Mesenchymal stem cell (in vitro differentiated cells and primary cell): Measurements from ENCODE around the gene VTCN1.

Source experiments
- DNase-seq: peaks from one replicate; pipeline ENCODE4 v3.0.0-alpha.2; 2013
- H2AFZ ChIP-seq: one replicate; pipeline ENCODE4 v1.6.1; 2013; ENCODE audit warnings: low read depth, mild to moderate bottlenecking, control low read depth, inconsistent platforms, low read length, moderate library complexity
- H2AK5ac ChIP-seq: 2 replicates; pipeline ENCODE4 v1.6.1; 2013; ENCODE audit warnings: low read length, moderate library complexity, mild to moderate bottlenecking, inconsistent platforms; ENCODE audit not compliant: severe bottlenecking
- H2BK120ac ChIP-seq: one replicate; pipeline ENCODE4 v1.6.1; 2013; ENCODE audit warnings: low read depth, mild to moderate bottlenecking, inconsistent platforms, low read length, moderate library complexity
- H2BK12ac ChIP-seq, 2 experiments: one replicate each; pipeline ENCODE4 v1.6.1; 2013; ENCODE audit warnings: inconsistent platforms in 2 of 2, low read length in 2 of 2, mild to moderate bottlenecking in 2 of 2, moderate library complexity in 2 of 2, control low read depth in 1 of 2
- H2BK15ac ChIP-seq: one replicate; pipeline ENCODE4 v1.6.1; 2013; ENCODE audit warnings: mild to moderate bottlenecking, low read depth, inconsistent platforms; ENCODE audit not compliant: poor library complexity, severe bottlenecking
- H2BK5ac ChIP-seq: 2 replicates; pipeline ENCODE4 v1.6.1; 2013; ENCODE audit warnings: low read depth, mild to moderate bottlenecking, low read length, control low read depth, inconsistent platforms; ENCODE audit not compliant: poor library complexity, severe bottlenecking
- H3K14ac ChIP-seq, 2 experiments: one replicate each; pipeline ENCODE4 v1.6.1; 2013; ENCODE audit warnings: inconsistent platforms in 2 of 2, low read length in 2 of 2, control low read depth in 1 of 2, mild to moderate bottlenecking in 1 of 2, moderate library complexity in 1 of 2
- H3K18ac ChIP-seq, 2 experiments: one replicate each; pipeline ENCODE4 v1.6.1; 2013; ENCODE audit warnings: inconsistent platforms in 2 of 2, low read length in 2 of 2, control low read depth in 1 of 2, low read depth in 1 of 2, mild to moderate bottlenecking in 1 of 2
- H3K23ac ChIP-seq, 2 experiments: one replicate each; pipeline ENCODE4 v1.6.1; 2013; ENCODE audit warnings: inconsistent platforms in 2 of 2, low read length in 2 of 2, mild to moderate bottlenecking in 2 of 2, moderate library complexity in 2 of 2, control low read depth in 1 of 2
- H3K27ac ChIP-seq: 2 replicates; pipeline ENCODE4 v1.5.1; 2013; ENCODE audit warnings: mild to moderate bottlenecking, moderate library complexity, low read length, control low read depth, inconsistent platforms; ENCODE audit not compliant: poor library complexity, severe bottlenecking
- H3K27me3 ChIP-seq, 2 experiments: 2 replicates each; pipeline versions ENCODE4 v1.6.1 to v1.7.0; 2013; ENCODE audit warnings: low read length in 2 of 2, mild to moderate bottlenecking in 2 of 2, moderate library complexity in 2 of 2, control low read depth in 1 of 2, inconsistent platforms in 1 of 2; ENCODE audit not compliant: control insufficient read depth in 1 of 2, insufficient read depth in 1 of 2
- H3K36me3 ChIP-seq, 2 experiments: 2 replicates each; pipeline versions ENCODE4 v1.6.1 to v1.7.0; 2013; ENCODE audit warnings: low read length in 2 of 2, control low read depth in 1 of 2, inconsistent platforms in 1 of 2, low read depth in 1 of 2, mild to moderate bottlenecking in 1 of 2; ENCODE audit not compliant: insufficient read depth in 2 of 2, control insufficient read depth in 1 of 2
- H3K4ac ChIP-seq, 2 experiments: one replicate each; pipeline ENCODE4 v1.6.1; 2013; ENCODE audit warnings: inconsistent platforms in 2 of 2, low read length in 2 of 2, mild to moderate bottlenecking in 2 of 2, moderate library complexity in 2 of 2, control low read depth in 1 of 2, low read depth in 1 of 2
- H3K4me1 ChIP-seq: 2 replicates; pipeline ENCODE4 v1.6.1; 2013; ENCODE audit warnings: low read depth, low read length, control low read depth; ENCODE audit not compliant: control insufficient read depth, insufficient read depth
- H3K4me2 ChIP-seq: 2 replicates; pipeline ENCODE4 v1.6.1; 2013; ENCODE audit warnings: low read length, mild to moderate bottlenecking, inconsistent platforms; ENCODE audit not compliant: poor library complexity, severe bottlenecking
- H3K4me3 ChIP-seq, 2 experiments: 2 replicates each; pipeline versions ENCODE4 v1.5.1 to v1.7.0; 2013; ENCODE audit warnings: low read length in 2 of 2, mild to moderate bottlenecking in 2 of 2, control low read depth in 1 of 2, low read depth in 1 of 2; ENCODE audit not compliant: insufficient read depth in 1 of 2
- H3K79me1 ChIP-seq: replicated peaks from 2 replicates; pipeline ENCODE4 v1.6.1; 2013; ENCODE audit warnings: mild to moderate bottlenecking, control low read depth, low read length, inconsistent platforms; ENCODE audit not compliant: poor library complexity, severe bottlenecking
- H3K9ac ChIP-seq: 2 replicates; pipeline ENCODE4 v1.7.0; 2013; ENCODE audit warnings: mild to moderate bottlenecking, low read length, moderate library complexity
- H3K9me3 ChIP-seq: 2 replicates; pipeline ENCODE4 v1.7.0; 2013; ENCODE audit warnings: mild to moderate bottlenecking, low read length; ENCODE audit not compliant: control insufficient read depth
- H4K8ac ChIP-seq: one replicate; pipeline ENCODE4 v1.6.1; 2013; ENCODE audit warnings: inconsistent platforms, mild to moderate bottlenecking, low read length, moderate library complexity
- H4K91ac ChIP-seq: one replicate; pipeline ENCODE4 v1.6.1; 2013; ENCODE audit warnings: mild to moderate bottlenecking, low read length, inconsistent platforms
- WGBS: methylation state at CpG from one replicate; pipeline ENCODE4 v1.1.7; 2013; ENCODE audit warnings: mixed read lengths; 5-methylcytosine and 5-hydroxymethylcytosine counted together

VTCN1 gene

GRCh38 chr1:117127795-117128194 is 82.9 kb downstream of the VTCN1 start:
- no peak overlapping the region for H3K4me3 ChIP-seq
- H3K23ac ChIP-seq = no peak overlapping the region
- H3K4me2 ChIP-seq = no peak overlapping the region
- peaks cover 10 to 15% of the 10 kb centered on the region in 2 experiments for H3K27me3 ChIP-seq
- peak overlapping the region; percentile 7 for H3K9ac ChIP-seq
- no peak overlapping the region for H3K18ac ChIP-seq
- no peak overlapping the region for H3K4ac ChIP-seq
- H2BK120ac ChIP-seq = no peak overlapping the region
- no peaks in the 10 kb centered on the region for H3K36me3 ChIP-seq
- no peak for DNase-seq
- H3K14ac ChIP-seq = no peak overlapping the region
- no peak overlapping the region for H3K27ac ChIP-seq
- no peaks in the 10 kb centered on the region for H3K9me3 ChIP-seq
- H2BK15ac ChIP-seq = no peak overlapping the region
- H4K91ac ChIP-seq = no peak overlapping the region
- peaks cover 3% of the 10 kb centered on the region for H3K4me1 ChIP-seq
- H2BK12ac ChIP-seq = no peak overlapping the region
- H2BK5ac ChIP-seq = no peak overlapping the region
- no peaks in the 10 kb centered on the region for H3K79me1 ChIP-seq
- H2AK5ac ChIP-seq = no peak overlapping the region
- H4K8ac ChIP-seq = no peak overlapping the region
- no peak overlapping the region for H2AFZ ChIP-seq

- no peak overlapping the region for H4K8ac ChIP-seq
- H2AK5ac ChIP-seq = no peak overlapping the region
- H3K36me3 ChIP-seq = no peaks in the 10 kb centered on the region
- H3K27ac ChIP-seq = no peak overlapping the region
- no peak overlapping the region for H3K4me2 ChIP-seq
- H3K18ac ChIP-seq = no peak overlapping the region
- peaks cover 10% of the 10 kb centered on the region for H3K4me1 ChIP-seq
- H2BK15ac ChIP-seq = no peak overlapping the region
- no peak overlapping the region for H3K23ac ChIP-seq
- WGBS = 76% methylated on average over 1 of the region's 1 CpG
- no peaks in the 10 kb centered on the region for H3K9me3 ChIP-seq
- H3K14ac ChIP-seq = no peak overlapping the region
- H2AFZ ChIP-seq = no peak overlapping the region
- H3K79me1 ChIP-seq = no peaks in the 10 kb centered on the region
- H3K9ac ChIP-seq = no peak overlapping the region
- DNase-seq = no peak
- no peak overlapping the region for H4K91ac ChIP-seq
- H3K27me3 ChIP-seq = peaks cover 10 to 15% of the 10 kb centered on the region in 2 experiments
- H2BK5ac ChIP-seq = no peak overlapping the region
- H2BK120ac ChIP-seq = no peak overlapping the region
- H3K4ac ChIP-seq = no peak overlapping the region
- H3K4me3 ChIP-seq = no peak overlapping the region
- no peak overlapping the region for H2BK12ac ChIP-seq
Observed at GRCh38 chr1:117124661-117125060, 86.1 kb downstream of the VTCN1 start.

GRCh38 chr1:117123274-117123673 is 87.5 kb downstream of the VTCN1 start:
- no peak overlapping the region for H3K14ac ChIP-seq
- H4K8ac ChIP-seq = no peak overlapping the region
- H2BK120ac ChIP-seq = no peak overlapping the region
- peaks cover 0 to 2% of the 10 kb centered on the region in 2 experiments for H3K36me3 ChIP-seq
- no peak for DNase-seq
- no peak overlapping the region for H3K23ac ChIP-seq
- no peak overlapping the region for H3K4me2 ChIP-seq
- no peak overlapping the region for H3K4ac ChIP-seq
- no peak overlapping the region for H4K91ac ChIP-seq
- no peak overlapping the region for H2BK5ac ChIP-seq
- H3K9me3 ChIP-seq = no peaks in the 10 kb centered on the region
- H3K4me3 ChIP-seq = no peak overlapping the region
- no peak overlapping the region for H2BK15ac ChIP-seq
- WGBS = 94% methylated on average over 2 of the region's 2 CpGs
- no peaks in the 10 kb centered on the region for H3K79me1 ChIP-seq
- peaks cover 10 to 15% of the 10 kb centered on the region in 2 experiments for H3K27me3 ChIP-seq
- H3K4me1 ChIP-seq = peaks cover 10% of the 10 kb centered on the region
- no peak overlapping the region for H3K9ac ChIP-seq
- no peak overlapping the region for H2AFZ ChIP-seq
- H3K27ac ChIP-seq = no peak overlapping the region
- no peak overlapping the region for H2AK5ac ChIP-seq
- H2BK12ac ChIP-seq = no peak overlapping the region
- no peak overlapping the region for H3K18ac ChIP-seq

- H3K27me3 ChIP-seq = peaks cover 10 to 15% of the 10 kb centered on the region in 2 experiments
- H4K91ac ChIP-seq = peak overlapping the region; percentile 82
- no peaks in the 10 kb centered on the region for H3K9me3 ChIP-seq
- H3K4me3 ChIP-seq = peak overlapping the region; percentile 42 to 97
- H2BK15ac ChIP-seq = peak overlapping the region; percentile 44
- H3K4ac ChIP-seq = peak overlapping the region; percentile 44 to 60
- no peak overlapping the region for H2BK5ac ChIP-seq
- peak overlapping the region; percentile 99 for H3K9ac ChIP-seq
- H2BK12ac ChIP-seq = peak overlapping the region; percentile 38 to 48
- no peak overlapping the region for H3K14ac ChIP-seq
- 32% methylated on average over 31 of the region's 32 CpGs for WGBS
- H3K36me3 ChIP-seq = peaks cover 0 to 8% of the 10 kb centered on the region in 2 experiments
- peaks cover 10% of the 10 kb centered on the region for H3K4me1 ChIP-seq
- peak overlapping the region; percentile 61 for H3K4me2 ChIP-seq
- H4K8ac ChIP-seq = peak overlapping the region; percentile 92
- no peak overlapping the region for H2BK120ac ChIP-seq
- H3K27ac ChIP-seq = no peak overlapping the region
- H3K79me1 ChIP-seq = no peaks in the 10 kb centered on the region
- H3K23ac ChIP-seq = peak overlapping the region in 1 of 2 experiments; percentile 9
- peak overlapping the region; percentile 41 to 73 for H3K18ac ChIP-seq
- no peak for DNase-seq
- H2AK5ac ChIP-seq = peak overlapping the region; percentile 61
- peak overlapping the region; percentile 55 for H2AFZ ChIP-seq
Observed at GRCh38 chr1:117122330-117123025, 88.2 kb downstream of the VTCN1 start.
